WTC11 (cell line): ENCODE data around the gene PPP1R3D. TPM values are rescaled to one million over a fixed set of nuclear protein-coding genes. Genes with fewer than 3 reads are reported as not detected.
A peak's percentile ranks its signal among the peaks of the same experiment; 100 is the strongest.

Source experiments
- ATAC-seq: fragments of 200-7000 bp; cut with Tn5 transposase; 2 replicates; pipeline ENCODE4 v1.10.0; 2021; ENCODE audit warnings: mild to moderate bottlenecking, moderate library complexity
- CTCF ChIA-PET: fragments of 300-600 bp; sonication (Branson Sonifier 250); formaldehyde crosslinking; loops from one replicate; lab custom pipeline; 2021; ENCODE audit warnings: antibody characterized with exemption; lab: Charles Lee
- POLR2A ChIA-PET: fragments of 350-600 bp; sonication (Branson Sonifier 250); formaldehyde crosslinking; loops from one replicate; lab custom pipeline; 2021; ENCODE audit warnings: antibody characterized with exemption; lab: Charles Lee
- DNase-seq: peaks from one replicate; pipeline ENCODE4 v3.0.0; 2021; ENCODE audit warnings: low spot score
- H3K27ac Mint-ChIP-seq: 2 replicates; pipeline ENCODE4 v1.8.0; 2021; ENCODE audit warnings: mixed read lengths
- H3K27me3 Mint-ChIP-seq: 2 replicates; pipeline ENCODE4 v1.8.0; 2021; ENCODE audit warnings: low read depth, mild to moderate bottlenecking, moderate library complexity, mixed read lengths
- H3K36me3 Mint-ChIP-seq: 2 replicates; pipeline ENCODE4 v1.8.0; 2021; ENCODE audit warnings: mixed read lengths
- H3K4me1 Mint-ChIP-seq: 2 replicates; pipeline ENCODE4 v1.8.0; 2022; ENCODE audit warnings: mixed read lengths
- H3K4me3 Mint-ChIP-seq: 2 replicates; pipeline ENCODE4 v1.8.0; 2021; ENCODE audit warnings: mild to moderate bottlenecking, moderate library complexity, mixed read lengths
- H3K9me3 Mint-ChIP-seq: 2 replicates; pipeline ENCODE4 v1.8.0; 2021; ENCODE audit warnings: mixed read lengths
- E2F1 ChIP-seq: sonication (generic); formaldehyde crosslinking; IDR thresholded peaks from 2 replicates; pipeline ENCODE4 v1.8.0; 2022; ENCODE audit warnings: mild to moderate bottlenecking, missing genetic modification reagents
- FOXP1 ChIP-seq: sonication (generic); formaldehyde crosslinking; IDR thresholded peaks from 2 replicates; pipeline ENCODE4 v1.8.0; 2022; ENCODE audit warnings: missing genetic modification reagents, mild to moderate bottlenecking, moderate library complexity, borderline replicate concordance
- MXD4 ChIP-seq: fragments of 250-450 bp; sonication (Bioruptor Pico); IDR thresholded peaks from 2 replicates; pipeline ENCODE4 v1.8.0; 2021; ENCODE audit warnings: mild to moderate bottlenecking, moderate library complexity, borderline replicate concordance
- NFATC4 ChIP-seq: fragments of 250-450 bp; sonication (Bioruptor Pico); IDR thresholded peaks from 2 replicates; pipeline ENCODE4 v1.9.0; 2021; ENCODE audit warnings: mild to moderate bottlenecking
- RORB ChIP-seq: fragments of 250-450 bp; sonication (Bioruptor Pico); IDR thresholded peaks from 2 replicates; pipeline ENCODE4 v1.9.0; 2021; ENCODE audit warnings: mild to moderate bottlenecking
- TEAD1 ChIP-seq: sonication (generic); formaldehyde crosslinking; IDR thresholded peaks from 2 replicates; pipeline ENCODE4 v1.8.0; 2022; ENCODE audit warnings: mild to moderate bottlenecking, missing genetic modification reagents
- USF2 ChIP-seq: sonication (generic); formaldehyde crosslinking; IDR thresholded peaks from 2 replicates; pipeline ENCODE4 v1.8.1; 2023; ENCODE audit warnings: mild to moderate bottlenecking, missing genetic modification reagents, moderate library complexity
- ZNF121 ChIP-seq: sonication (generic); formaldehyde crosslinking; IDR thresholded peaks from 2 replicates; pipeline ENCODE4 v1.8.0; 2023; ENCODE audit warnings: missing genetic modification reagents
- ZNF138 ChIP-seq: sonication (generic); formaldehyde crosslinking; conservative IDR thresholded peaks from 2 replicates; pipeline ENCODE4 v1.8.1; 2022; ENCODE audit warnings: mild to moderate bottlenecking, moderate library complexity, missing genetic modification reagents
- ZNF219 ChIP-seq: sonication (generic); formaldehyde crosslinking; IDR thresholded peaks from 2 replicates; pipeline ENCODE4 v1.8.0; 2023; ENCODE audit warnings: missing genetic modification reagents, mild to moderate bottlenecking, borderline replicate concordance
- ZNF263 ChIP-seq: sonication (generic); formaldehyde crosslinking; IDR thresholded peaks from 2 replicates; pipeline ENCODE4 v1.8.1; 2022; ENCODE audit warnings: low read depth, mild to moderate bottlenecking, moderate library complexity, missing genetic modification reagents
- total RNA-seq: library from RNA; stranded (reverse); gene quantifications from 3 replicates; pipeline ENCODE4 v1.2.3, GENCODE V29; 2021
- TF ChIP-seq, protein P1 (sequence below): fragments of 250-450 bp; sonication (Bioruptor Pico); IDR thresholded peaks from 2 replicates; pipeline ENCODE4 v1.9.0; 2021; ENCODE audit warnings: mild to moderate bottlenecking, borderline replicate concordance
- TF ChIP-seq, protein P2 (sequence below): fragments of 200-600 bp; IDR thresholded peaks from 2 replicates; pipeline ENCODE4 v1.8.0; 2022; ENCODE audit warnings: antibody characterized with exemption
- TF ChIP-seq, protein P3 (sequence below): sonication (generic); formaldehyde crosslinking; IDR thresholded peaks from 2 replicates; pipeline ENCODE4 v1.8.1; 2023; ENCODE audit warnings: mild to moderate bottlenecking, moderate library complexity, missing genetic modification reagents
- TF ChIP-seq, protein P4 (sequence below): fragments of 250-450 bp; sonication (Bioruptor Pico); IDR thresholded peaks from 2 replicates; pipeline ENCODE4 v1.9.0; 2021; ENCODE audit warnings: moderate library complexity, mild to moderate bottlenecking, inconsistent platforms, borderline replicate concordance
- TF ChIP-seq, protein P5 (sequence below): sonication (generic); formaldehyde crosslinking; IDR thresholded peaks from 2 replicates; pipeline ENCODE4 v1.8.0; 2023; ENCODE audit warnings: mild to moderate bottlenecking, missing genetic modification reagents

The PPP1R3D gene
- total RNA-seq, 1 experiment from 2014 or later: 2.4 TPM

DNA sequence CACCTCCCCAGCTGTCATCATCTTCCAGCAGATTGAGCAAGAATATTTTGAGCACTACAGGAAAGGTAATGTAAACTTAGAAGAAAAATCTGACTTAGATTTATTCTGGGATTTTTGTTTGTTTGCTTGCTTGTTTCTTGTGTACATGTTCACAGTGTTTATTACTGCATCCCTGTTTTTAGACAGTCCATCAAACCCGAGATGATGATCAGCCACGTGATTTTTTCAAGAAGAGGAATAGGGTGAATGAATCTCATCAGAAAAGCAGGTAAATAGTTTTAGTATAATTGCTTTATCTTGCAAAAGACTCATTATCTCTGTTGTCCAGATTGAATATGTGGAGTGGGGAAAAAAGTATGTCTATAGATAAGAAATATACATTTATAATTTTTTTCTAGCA, 2.1 kb upstream of the PPP1R3D start (continued):
- TF ChIP-seq, protein P1, sequence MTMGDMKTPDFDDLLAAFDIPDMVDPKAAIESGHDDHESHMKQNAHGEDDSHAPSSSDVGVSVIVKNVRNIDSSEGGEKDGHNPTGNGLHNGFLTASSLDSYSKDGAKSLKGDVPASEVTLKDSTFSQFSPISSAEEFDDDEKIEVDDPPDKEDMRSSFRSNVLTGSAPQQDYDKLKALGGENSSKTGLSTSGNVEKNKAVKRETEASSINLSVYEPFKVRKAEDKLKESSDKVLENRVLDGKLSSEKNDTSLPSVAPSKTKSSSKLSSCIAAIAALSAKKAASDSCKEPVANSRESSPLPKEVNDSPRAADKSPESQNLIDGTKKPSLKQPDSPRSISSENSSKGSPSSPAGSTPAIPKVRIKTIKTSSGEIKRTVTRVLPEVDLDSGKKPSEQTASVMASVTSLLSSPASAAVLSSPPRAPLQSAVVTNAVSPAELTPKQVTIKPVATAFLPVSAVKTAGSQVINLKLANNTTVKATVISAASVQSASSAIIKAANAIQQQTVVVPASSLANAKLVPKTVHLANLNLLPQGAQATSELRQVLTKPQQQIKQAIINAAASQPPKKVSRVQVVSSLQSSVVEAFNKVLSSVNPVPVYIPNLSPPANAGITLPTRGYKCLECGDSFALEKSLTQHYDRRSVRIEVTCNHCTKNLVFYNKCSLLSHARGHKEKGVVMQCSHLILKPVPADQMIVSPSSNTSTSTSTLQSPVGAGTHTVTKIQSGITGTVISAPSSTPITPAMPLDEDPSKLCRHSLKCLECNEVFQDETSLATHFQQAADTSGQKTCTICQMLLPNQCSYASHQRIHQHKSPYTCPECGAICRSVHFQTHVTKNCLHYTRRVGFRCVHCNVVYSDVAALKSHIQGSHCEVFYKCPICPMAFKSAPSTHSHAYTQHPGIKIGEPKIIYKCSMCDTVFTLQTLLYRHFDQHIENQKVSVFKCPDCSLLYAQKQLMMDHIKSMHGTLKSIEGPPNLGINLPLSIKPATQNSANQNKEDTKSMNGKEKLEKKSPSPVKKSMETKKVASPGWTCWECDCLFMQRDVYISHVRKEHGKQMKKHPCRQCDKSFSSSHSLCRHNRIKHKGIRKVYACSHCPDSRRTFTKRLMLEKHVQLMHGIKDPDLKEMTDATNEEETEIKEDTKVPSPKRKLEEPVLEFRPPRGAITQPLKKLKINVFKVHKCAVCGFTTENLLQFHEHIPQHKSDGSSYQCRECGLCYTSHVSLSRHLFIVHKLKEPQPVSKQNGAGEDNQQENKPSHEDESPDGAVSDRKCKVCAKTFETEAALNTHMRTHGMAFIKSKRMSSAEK (CRISPR knock-in tag): no peak
- TF ChIP-seq NFATC4 (CRISPR knock-in tag) (no peak), RORB (no peak), TEAD1 (CRISPR knock-in tag) (no peak), ZNF263 (CRISPR knock-in tag) (no peak)

DNA sequence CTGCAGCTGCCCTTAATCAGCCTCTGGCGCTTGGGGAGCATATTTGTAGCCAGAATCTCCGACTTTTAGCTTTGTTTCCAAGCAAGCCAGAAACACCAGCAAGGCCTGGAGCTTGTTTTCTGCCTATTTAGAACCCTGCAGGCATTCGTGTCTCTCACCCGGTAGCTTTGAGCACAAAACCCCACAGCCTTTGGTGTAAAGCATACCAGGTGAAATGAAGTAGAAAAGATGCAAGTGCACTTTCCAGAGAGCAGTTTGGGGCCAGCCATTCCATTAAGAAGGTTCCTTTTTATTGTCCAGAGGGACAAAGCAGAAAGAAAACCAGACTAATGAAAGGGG, 820 bp upstream of the PPP1R3D start:
- Mint-ChIP-seq H3K4me3 (peak overlapping the region; percentile 86), H3K9me3 (peaks cover 7% of the 10 kb centered on the region), H3K36me3 (peaks cover 16% of the 10 kb centered on the region), H3K27me3 (peaks cover 32% of the 10 kb centered on the region), H3K4me1 (peaks cover 13% of the 10 kb centered on the region), H3K27ac (peak overlapping the region; percentile 97)
- CTCF ChIA-PET: interaction anchor here (1.6 to 2.1 kb wide), 2 partner anchors 15 to 116 kb away, joined by 5 to 13 read pairs; no protein-coding TSS in a partner anchor
- no peak for ATAC-seq
- DNase-seq: no peak
- POLR2A ChIA-PET: no interaction called here
- TF ChIP-seq USF2 (CRISPR knock-in tag) (no peak), E2F1 (CRISPR knock-in tag) (no peak), ZNF121 (no peak), ZNF219 (CRISPR knock-in tag) (no peak), ZNF138 (CRISPR knock-in tag) (no peak)
- TF ChIP-seq, protein P2, sequence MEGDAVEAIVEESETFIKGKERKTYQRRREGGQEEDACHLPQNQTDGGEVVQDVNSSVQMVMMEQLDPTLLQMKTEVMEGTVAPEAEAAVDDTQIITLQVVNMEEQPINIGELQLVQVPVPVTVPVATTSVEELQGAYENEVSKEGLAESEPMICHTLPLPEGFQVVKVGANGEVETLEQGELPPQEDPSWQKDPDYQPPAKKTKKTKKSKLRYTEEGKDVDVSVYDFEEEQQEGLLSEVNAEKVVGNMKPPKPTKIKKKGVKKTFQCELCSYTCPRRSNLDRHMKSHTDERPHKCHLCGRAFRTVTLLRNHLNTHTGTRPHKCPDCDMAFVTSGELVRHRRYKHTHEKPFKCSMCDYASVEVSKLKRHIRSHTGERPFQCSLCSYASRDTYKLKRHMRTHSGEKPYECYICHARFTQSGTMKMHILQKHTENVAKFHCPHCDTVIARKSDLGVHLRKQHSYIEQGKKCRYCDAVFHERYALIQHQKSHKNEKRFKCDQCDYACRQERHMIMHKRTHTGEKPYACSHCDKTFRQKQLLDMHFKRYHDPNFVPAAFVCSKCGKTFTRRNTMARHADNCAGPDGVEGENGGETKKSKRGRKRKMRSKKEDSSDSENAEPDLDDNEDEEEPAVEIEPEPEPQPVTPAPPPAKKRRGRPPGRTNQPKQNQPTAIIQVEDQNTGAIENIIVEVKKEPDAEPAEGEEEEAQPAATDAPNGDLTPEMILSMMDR: no peak
- TF ChIP-seq, protein P3, sequence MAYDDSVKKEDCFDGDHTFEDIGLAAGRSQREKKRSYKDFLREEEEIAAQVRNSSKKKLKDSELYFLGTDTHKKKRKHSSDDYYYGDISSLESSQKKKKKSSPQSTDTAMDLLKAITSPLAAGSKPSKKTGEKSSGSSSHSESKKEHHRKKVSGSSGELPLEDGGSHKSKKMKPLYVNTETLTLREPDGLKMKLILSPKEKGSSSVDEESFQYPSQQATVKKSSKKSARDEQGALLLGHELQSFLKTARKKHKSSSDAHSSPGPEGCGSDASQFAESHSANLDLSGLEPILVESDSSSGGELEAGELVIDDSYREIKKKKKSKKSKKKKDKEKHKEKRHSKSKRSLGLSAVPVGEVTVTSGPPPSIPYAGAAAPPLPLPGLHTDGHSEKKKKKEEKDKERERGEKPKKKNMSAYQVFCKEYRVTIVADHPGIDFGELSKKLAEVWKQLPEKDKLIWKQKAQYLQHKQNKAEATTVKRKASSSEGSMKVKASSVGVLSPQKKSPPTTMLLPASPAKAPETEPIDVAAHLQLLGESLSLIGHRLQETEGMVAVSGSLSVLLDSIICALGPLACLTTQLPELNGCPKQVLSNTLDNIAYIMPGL (CRISPR knock-in tag): no peak
- TF ChIP-seq, protein P4, sequence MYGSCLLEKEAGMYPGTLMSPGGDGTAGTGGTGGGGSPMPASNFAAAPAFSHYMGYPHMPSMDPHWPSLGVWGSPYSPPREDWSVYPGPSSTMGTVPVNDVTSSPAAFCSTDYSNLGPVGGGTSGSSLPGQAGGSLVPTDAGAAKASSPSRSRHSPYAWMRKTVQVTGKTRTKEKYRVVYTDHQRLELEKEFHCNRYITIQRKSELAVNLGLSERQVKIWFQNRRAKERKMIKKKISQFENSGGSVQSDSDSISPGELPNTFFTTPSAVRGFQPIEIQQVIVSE (CRISPR knock-in tag): no peak

- no peak overlapping the region for H3K27ac Mint-ChIP-seq
- ChIA-PET CTCF (interaction anchor here (0.6 to 2.1 kb wide), 6 partner anchors 16 to 156 kb away, joined by 3 to 13 read pairs (median 4); no protein-coding TSS in a partner anchor), POLR2A (interaction anchor here (1.1 kb wide), 1 partner anchor 54 kb away, joined by 5 read pairs; no protein-coding TSS in a partner anchor)
- H3K36me3 Mint-ChIP-seq: peaks cover 16% of the 10 kb centered on the region
- H3K4me3 Mint-ChIP-seq: peak overlapping the region; percentile 77
- DNase-seq: peak; percentile 40
- peaks cover 43% of the 10 kb centered on the region for H3K27me3 Mint-ChIP-seq
- peak; percentile 15 for ATAC-seq
- peaks cover 7% of the 10 kb centered on the region for H3K9me3 Mint-ChIP-seq
- H3K4me1 Mint-ChIP-seq: peaks cover 7% of the 10 kb centered on the region
- no peak for TF ChIP-seq FOXP1
- no peak for TF ChIP-seq MXD4
- TF ChIP-seq, protein P5, sequence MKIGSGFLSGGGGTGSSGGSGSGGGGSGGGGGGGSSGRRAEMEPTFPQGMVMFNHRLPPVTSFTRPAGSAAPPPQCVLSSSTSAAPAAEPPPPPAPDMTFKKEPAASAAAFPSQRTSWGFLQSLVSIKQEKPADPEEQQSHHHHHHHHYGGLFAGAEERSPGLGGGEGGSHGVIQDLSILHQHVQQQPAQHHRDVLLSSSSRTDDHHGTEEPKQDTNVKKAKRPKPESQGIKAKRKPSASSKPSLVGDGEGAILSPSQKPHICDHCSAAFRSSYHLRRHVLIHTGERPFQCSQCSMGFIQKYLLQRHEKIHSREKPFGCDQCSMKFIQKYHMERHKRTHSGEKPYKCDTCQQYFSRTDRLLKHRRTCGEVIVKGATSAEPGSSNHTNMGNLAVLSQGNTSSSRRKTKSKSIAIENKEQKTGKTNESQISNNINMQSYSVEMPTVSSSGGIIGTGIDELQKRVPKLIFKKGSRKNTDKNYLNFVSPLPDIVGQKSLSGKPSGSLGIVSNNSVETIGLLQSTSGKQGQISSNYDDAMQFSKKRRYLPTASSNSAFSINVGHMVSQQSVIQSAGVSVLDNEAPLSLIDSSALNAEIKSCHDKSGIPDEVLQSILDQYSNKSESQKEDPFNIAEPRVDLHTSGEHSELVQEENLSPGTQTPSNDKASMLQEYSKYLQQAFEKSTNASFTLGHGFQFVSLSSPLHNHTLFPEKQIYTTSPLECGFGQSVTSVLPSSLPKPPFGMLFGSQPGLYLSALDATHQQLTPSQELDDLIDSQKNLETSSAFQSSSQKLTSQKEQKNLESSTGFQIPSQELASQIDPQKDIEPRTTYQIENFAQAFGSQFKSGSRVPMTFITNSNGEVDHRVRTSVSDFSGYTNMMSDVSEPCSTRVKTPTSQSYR (CRISPR knock-in tag): no peak
Observed at GRCh38 chr20:59939879-59940128, 301 bp downstream of the PPP1R3D start.
